Testis (tissue), 2 donors: ENCODE measurements around the gene TTC39A.

Experiments
- CTCF ChIP-seq, 3 experiments: fragments of 450-650 bp in 2 of 3; fragments of 200-600 bp in 1 of 3; sonication (generic) in 1 of 3; IDR thresholded peaks; one replicate each; pipeline ENCODE4 v1.5.1; 2016 to 2019; ENCODE audit warnings: antibody characterized with exemption in 3 of 3, mild to moderate bottlenecking in 2 of 3, moderate library complexity in 1 of 3
- POLR2A ChIP-seq: fragments of 450-650 bp; IDR thresholded peaks from one replicate; pipeline ENCODE4 v1.6.1; 2017; ENCODE audit warnings: antibody characterized with exemption, mild to moderate bottlenecking, moderate library complexity

- TF ChIP-seq CTCF (IDR thresholded peaks at IDR 0.05), result no peak
- TF ChIP-seq POLR2A, result no peak
Measured at GRCh38 chr1:51308636-51309035, 21.7 kb downstream of the TTC39A start.
